Ishikawa (cell line): ENCODE data around the gene DECR2.

Experiments used
- CEBPB ChIP-seq: IDR thresholded peaks from 2 replicates; pipeline ENCODE4 v1.6.1; 2012
- CREB1 ChIP-seq: IDR thresholded peaks from 2 replicates; pipeline ENCODE4 v1.6.1; 2012; ENCODE audit warnings: low read depth
- EGR1 ChIP-seq: IDR thresholded peaks from 2 replicates; pipeline ENCODE4 v1.6.1; 2012
- EP300 ChIP-seq: IDR thresholded peaks from 2 replicates; pipeline ENCODE4 v1.6.1; 2012; ENCODE audit warnings: borderline replicate concordance
- FOXM1 ChIP-seq: IDR thresholded peaks from 2 replicates; pipeline ENCODE4 v1.6.1; 2012; ENCODE audit warnings: low read depth, borderline replicate concordance
- MAX ChIP-seq: IDR thresholded peaks from 2 replicates; pipeline ENCODE4 v1.6.1; 2012
- NFIC ChIP-seq: IDR thresholded peaks from 2 replicates; pipeline ENCODE4 v1.6.1; 2012
- RAD21 ChIP-seq: IDR thresholded peaks from 2 replicates; pipeline ENCODE4 v1.6.1; 2012; ENCODE audit warnings: low read depth
- REST ChIP-seq: IDR thresholded peaks from 2 replicates; pipeline ENCODE4 v1.6.1; 2012; ENCODE audit warnings: low read depth, mild to moderate bottlenecking
- TAF1 ChIP-seq: IDR thresholded peaks from 2 replicates; pipeline ENCODE4 v1.6.1; 2012; ENCODE audit warnings: low read depth, mild to moderate bottlenecking
- TCF12 ChIP-seq: IDR thresholded peaks from 2 replicates; pipeline ENCODE4 v1.6.1; 2012; ENCODE audit warnings: low read depth
- TEAD4 ChIP-seq: IDR thresholded peaks from 2 replicates; pipeline ENCODE4 v1.6.1; 2012
- USF1 ChIP-seq: IDR thresholded peaks from 2 replicates; pipeline ENCODE4 v1.6.1; 2012
- YY1 ChIP-seq: IDR thresholded peaks from 2 replicates; pipeline ENCODE4 v1.6.1; 2012; ENCODE audit warnings: low read depth
- ZBTB7A ChIP-seq: IDR thresholded peaks from 2 replicates; pipeline ENCODE4 v1.6.1; 2012; ENCODE audit warnings: low read depth

DECR2 gene

GRCh38 chr16:383326-384051 is 18.2 kb upstream of the DECR2 start:
- TF ChIP-seq TAF1 (no peak), ZBTB7A (no peak), MAX (peak; percentile 83), YY1 (no peak), TCF12 (peak; percentile 35; the same call in 1 of the 2 replicates), REST (no peak), CEBPB (no peak), TEAD4 (no peak), EP300 (no peak), EGR1 (no peak)

GRCh38 chr16:386641-387156 is 15.0 kb upstream of the DECR2 start:
- TF ChIP-seq RAD21 (peak; percentile 12; the same call in 1 of the 2 replicates), CEBPB (no peak)

GRCh38 chr16:389352-389751 is 12.3 kb upstream of the DECR2 start:
- TF ChIP-seq EGR1 (no peak), YY1 (peak; percentile 33; the same call in 1 of the 2 replicates), TEAD4 (no peak)

- TF ChIP-seq TAF1 (no peak), RAD21 (peak; percentile 94), CREB1 (no peak), YY1 (no peak), TCF12 (peak; percentile 36; the same call in 1 of the 2 replicates), EP300 (no peak)
Observed at GRCh38 chr16:391885-392335, 9.8 kb upstream of the DECR2 start.

- no peak for TF ChIP-seq REST
- no peak for TF ChIP-seq EGR1
- TF ChIP-seq ZBTB7A: no peak
- no peak for TF ChIP-seq NFIC
Observed at GRCh38 chr16:392450-393030, 9.1 kb upstream of the DECR2 start.

GRCh38 chr16:396199-396598 is 5.5 kb upstream of the DECR2 start:
- no peak for TF ChIP-seq TEAD4
- TF ChIP-seq TCF12: no peak
- no peak for TF ChIP-seq CREB1
- no peak for TF ChIP-seq NFIC
- TF ChIP-seq FOXM1: no peak
- no peak for TF ChIP-seq EP300
- TF ChIP-seq USF1: no peak
- TF ChIP-seq CEBPB: no peak
- TF ChIP-seq MAX: no peak
- no peak for TF ChIP-seq RAD21
- no peak for TF ChIP-seq REST
- TF ChIP-seq TAF1: no peak
